Measurements from ENCODE around the gene HUNK. TPM values are rescaled to one million over a fixed set of nuclear protein-coding genes. Genes with fewer than 3 reads are reported as not detected.

Gene HUNK
- total RNA-seq, 2 experiments from 2014 or later, result 0.15 TPM; not detected in 1

DNA sequence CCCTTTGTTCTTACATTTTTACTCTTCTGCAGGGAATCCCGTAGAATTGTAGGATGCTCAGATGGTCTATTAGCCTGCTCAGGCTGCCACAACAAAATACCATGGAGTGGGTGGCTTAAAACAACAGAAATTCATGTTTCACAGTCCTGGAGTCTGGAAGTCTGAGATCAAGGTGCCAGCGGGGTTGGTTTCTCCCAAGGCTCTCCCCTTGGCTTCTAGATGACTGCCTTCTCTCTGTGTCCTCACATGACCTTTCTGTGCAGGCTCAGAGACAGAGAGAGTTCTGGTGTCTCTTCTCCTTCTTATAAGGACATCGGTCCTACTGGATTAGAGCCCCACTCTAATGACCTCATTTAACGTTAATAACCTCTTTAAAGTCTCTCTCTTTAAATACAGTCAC, 41.7 kb downstream of the HUNK start:
- ChIA-PET POLR2A (no interaction called here), CTCF (no interaction called here)

DNA sequence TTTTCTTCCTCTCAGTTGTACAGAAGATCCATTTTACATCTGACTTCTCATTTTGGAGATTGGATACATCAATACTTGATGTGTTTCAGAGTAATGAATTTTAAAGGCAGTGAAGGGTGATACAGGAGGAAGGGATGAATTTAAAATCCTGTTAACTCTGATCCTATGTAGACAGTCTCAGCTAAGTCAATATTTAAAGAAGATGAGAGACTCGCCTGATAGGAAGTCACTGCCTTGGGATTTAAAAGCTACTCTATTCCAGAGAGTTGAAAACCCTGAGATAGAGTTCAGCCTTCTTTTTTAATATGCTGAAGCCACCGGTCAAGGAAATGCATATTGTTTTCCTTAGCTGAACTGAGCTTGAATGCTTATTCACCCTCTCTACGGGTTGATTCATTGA, 42.7 kb downstream of the HUNK start:
- ChIA-PET CTCF (no interaction called here), POLR2A (no interaction called here)

DNA sequence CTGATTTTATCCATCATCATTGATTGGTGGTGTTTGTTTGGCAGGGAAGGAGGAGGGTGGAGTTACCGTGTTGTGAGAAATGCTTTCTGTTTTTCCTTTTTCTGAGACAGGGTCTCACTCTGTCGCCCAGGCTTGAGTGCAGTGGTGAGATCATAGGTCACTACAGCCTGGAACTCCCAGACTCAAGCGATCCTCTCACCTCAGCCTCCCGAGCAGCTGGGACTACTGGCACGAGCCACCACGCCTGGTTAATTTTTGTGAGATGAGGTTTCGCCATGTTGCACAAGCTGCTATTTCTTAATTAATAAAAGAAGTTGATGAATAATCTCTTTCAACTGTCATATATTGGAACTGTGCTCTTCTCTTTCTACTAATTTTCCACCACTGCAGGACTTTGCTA, 44.3 kb downstream of the HUNK start:
- ChIA-PET POLR2A (no interaction called here), CTCF (no interaction called here)

DNA sequence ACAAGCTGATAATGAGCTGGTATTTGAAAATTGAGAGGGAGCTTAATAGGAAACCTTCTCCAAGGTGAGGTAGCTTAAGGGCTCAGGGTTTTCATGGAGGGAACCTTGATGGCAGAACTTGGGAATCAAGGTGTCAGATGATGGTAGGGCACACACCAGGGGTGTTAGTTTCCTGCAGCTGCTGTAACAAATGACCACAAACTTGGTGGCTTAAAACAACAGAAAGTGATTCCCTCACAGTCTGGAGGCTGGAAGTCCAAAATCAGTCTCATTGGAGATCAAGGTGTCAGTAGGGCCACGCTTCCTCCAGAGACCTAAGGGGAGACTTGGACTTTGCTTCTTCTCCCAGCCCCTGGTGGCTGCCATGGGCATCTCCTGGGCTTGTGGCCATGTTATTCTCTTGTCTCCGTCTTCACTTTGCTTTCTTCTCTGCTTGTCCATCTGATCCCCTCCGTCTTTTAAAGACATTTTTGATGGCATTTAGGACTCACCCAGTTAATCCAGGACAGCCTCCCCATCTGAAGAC, 45.5 kb downstream of the HUNK start:
- POLR2A ChIA-PET, result no interaction called here

DNA sequence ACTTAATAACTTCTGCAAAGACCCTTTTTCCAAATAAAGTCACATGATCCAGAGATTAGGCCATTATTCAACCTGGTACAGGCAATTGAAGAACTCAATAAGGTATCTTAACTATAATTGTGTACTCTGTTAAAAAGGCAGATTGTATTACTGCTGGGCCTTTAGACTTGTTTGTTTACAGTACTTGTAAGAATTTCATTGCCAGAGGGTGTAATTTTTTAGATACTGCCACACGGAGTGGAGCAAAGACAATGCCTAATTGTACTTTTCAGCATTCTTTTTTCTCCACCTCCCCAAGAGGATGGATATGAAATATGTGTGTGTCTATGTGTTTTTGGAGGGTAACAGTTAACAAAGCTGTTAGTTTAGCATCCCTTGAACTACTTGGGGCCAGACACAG, 47.5 kb downstream of the HUNK start:
- ChIA-PET CTCF (no interaction called here), POLR2A (no interaction called here)

More for the DNA sequence above, 45.5 kb downstream of the HUNK start:
- CTCF ChIA-PET, result no interaction called here

DNA sequence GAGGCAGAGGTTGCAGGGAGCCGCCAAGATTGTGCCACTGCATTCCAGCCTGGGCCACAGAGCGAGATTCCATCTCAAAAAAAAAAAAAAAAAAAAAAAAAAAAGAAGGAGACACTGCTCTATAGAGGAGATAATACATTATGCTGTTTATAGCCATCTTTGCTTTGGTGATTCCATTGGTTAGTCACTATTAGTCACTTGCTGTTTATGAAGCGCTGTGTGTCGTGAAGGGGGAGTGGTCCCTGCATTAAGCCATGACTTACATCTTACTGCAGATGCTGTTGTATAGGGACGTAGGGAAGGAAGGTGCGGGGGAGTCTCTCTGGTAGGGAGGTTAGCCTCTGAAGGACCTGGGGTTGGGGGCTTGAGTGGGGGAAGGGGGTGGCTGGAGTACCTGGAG, 48.3 kb downstream of the HUNK start:
- ChIA-PET CTCF (no interaction called here), POLR2A (no interaction called here)

DNA sequence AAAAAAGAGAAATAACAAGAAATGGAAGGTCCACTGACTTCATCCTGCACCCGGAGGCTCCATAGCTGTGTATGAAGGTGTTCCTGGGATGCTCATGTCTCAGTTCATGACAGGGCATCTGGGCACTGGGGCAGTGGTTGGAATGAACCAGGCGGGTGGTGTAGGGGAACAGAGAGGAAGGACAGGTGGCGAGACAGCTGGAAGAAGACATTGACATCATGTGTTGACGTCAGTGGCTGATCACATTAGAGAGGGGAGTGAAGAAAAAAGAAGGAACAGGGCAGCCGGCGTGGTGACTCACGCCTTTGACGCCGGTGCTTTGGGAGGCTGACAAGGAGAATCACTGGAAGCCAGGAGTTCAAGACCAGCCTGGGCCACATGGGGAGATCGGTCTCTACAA, 50.1 kb downstream of the HUNK start:
- CTCF ChIA-PET, result no interaction called here
- POLR2A ChIA-PET, result no interaction called here

DNA sequence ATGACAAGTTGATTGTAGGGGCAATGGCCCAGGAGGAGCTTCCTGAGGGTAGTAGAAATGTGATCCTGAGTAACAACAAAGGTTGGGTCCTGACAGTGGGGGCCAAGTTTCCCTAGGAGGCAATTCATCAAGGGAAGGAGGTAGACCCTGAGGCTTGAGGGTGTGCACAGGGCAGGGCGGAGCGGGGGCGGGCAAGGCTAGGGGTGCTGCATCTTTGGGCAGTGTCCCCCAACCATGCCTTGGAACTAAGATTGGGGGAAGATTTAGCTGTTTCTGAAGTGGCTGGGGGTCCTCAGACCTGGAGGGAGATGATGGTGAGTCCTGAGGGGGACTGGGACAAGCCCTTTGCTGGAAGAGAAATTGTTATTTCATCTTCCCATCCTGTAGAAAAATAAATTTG, 50.9 kb downstream of the HUNK start:
- ChIA-PET POLR2A (no interaction called here), CTCF (no interaction called here)

DNA sequence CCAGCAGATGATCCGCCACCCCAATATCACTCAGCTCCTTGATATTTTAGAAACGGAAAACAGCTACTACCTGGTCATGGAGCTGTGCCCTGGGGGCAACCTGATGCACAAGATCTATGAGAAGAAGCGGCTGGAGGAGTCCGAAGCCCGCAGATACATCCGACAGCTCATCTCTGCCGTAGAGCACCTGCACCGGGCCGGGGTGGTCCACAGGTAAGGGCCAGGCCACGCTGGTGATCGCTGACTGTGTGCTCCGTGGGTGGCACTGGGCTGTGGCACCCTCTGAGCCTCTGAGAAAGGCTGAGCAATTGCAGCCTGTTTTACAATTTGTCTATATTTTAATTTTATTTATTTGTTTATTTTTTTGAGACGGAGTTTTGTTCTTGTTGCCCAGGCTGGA, 51.7 kb downstream of the HUNK start:
- ChIA-PET POLR2A (no interaction called here), CTCF (no interaction called here)

DNA sequence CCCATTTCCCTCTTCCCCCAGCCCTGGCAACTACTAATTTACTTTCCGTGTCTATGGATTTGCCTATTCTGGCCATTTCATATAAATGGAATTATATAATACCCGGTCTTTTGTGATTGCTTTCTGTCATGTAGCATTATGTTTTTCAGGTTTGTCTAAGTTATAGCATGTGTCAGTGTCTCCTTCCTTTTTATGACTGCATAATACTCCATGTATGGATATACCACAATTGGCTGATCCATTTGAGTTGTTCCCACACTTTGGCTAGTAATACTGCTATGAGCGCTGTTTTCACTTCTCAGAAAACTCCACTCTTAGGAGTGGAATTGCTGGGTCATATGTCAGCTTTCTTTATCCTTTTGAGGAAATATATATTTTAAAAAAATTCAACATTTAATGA, 53.7 kb downstream of the HUNK start:
- POLR2A ChIA-PET, result no interaction called here

DNA sequence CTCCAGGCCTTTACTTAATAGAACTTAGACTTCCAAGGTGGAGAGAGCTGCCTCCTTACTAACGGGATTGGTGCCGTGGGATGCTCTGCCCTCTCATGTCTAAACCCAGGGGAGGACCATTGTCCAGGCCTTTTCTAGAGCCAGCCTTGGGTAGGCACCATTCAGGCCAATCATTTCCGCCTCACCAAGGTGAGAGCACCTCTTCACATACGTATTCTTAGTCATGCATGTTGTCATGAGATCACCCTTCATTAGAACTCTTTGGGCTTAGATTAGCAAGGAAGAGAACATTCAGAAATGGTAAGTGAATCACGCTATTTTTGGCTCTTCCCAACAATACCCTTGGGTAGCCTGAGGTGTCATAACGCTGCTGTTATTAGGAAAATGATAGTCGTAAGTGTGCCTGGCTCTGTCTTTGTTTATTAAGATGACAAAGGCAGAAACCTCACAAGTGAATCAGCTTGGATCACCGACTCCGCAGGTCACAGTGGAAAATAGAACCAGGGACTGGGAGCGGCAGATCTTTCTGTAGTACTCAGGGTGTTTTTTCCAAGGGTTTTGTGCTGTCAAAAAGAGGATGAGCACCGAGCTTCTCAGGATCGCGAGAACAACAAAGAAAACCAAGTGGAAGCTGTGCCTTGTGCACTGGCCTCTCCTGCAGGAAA, 55.0 kb downstream of the HUNK start:
- ChIA-PET CTCF (no interaction called here), POLR2A (no interaction called here)

More for the DNA sequence above, 53.7 kb downstream of the HUNK start:
- CTCF ChIA-PET, result no interaction called here

DNA sequence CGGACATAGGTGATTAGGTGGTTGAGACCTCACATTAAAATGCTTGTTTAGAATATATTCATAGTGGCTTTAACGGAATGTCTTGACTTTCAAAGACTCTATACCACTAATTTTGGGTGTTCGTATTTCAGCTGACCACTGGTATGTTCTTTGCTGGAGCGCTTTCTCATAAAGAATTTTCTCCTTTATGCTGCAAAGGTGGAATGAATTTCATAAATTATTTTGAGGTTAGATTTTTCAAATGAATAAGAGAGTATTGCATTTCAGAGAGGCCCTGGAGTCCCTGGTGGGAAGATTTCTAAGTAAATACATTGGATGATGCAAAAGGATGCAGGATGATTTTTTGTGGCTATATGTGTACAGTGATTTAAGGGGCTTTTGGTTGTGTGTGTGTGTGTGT, 55.8 kb downstream of the HUNK start:
- CTCF ChIA-PET, result no interaction called here
- POLR2A ChIA-PET, result no interaction called here

DNA sequence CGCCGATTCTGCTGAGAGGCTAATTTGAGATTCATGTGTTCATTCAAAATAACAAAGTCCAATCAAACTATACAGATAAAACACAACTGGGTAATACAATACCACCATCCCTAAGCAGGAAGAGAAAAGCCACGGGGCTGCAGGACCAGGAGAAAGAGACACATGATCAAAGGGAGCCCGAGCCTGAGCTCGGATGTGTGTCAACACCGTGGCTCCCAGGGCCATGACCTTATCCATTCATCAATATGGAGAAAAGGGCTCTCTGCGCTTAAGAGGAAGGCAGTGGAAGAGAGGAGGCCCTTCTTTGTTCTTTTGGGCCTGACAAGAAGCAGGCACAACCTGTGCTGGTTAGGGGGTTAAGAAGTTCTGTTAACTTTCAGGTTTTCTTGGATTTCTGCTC, 56.7 kb downstream of the HUNK start:
- ChIA-PET POLR2A (no interaction called here), CTCF (no interaction called here)

DNA sequence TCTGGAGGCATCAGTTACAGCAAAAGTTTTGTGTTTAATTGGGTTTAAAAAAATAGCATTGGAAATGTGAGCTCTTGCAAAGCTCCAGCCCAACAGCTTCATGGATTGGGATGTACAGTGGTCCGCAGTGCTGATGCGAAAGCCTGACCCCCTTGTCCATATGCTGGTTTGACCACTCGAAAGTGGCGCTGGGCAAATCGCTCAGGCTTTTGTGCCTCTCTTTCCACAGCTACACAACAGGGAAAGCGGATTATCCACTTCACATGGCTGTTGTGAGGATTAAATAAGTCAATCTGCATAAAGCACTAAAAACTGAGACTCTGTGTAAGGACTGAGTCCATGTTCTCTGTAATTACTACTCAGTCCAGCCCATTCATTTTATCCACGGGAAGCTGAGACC, 57.2 kb downstream of the HUNK start:
- ChIA-PET POLR2A (no interaction called here), CTCF (no interaction called here)

DNA sequence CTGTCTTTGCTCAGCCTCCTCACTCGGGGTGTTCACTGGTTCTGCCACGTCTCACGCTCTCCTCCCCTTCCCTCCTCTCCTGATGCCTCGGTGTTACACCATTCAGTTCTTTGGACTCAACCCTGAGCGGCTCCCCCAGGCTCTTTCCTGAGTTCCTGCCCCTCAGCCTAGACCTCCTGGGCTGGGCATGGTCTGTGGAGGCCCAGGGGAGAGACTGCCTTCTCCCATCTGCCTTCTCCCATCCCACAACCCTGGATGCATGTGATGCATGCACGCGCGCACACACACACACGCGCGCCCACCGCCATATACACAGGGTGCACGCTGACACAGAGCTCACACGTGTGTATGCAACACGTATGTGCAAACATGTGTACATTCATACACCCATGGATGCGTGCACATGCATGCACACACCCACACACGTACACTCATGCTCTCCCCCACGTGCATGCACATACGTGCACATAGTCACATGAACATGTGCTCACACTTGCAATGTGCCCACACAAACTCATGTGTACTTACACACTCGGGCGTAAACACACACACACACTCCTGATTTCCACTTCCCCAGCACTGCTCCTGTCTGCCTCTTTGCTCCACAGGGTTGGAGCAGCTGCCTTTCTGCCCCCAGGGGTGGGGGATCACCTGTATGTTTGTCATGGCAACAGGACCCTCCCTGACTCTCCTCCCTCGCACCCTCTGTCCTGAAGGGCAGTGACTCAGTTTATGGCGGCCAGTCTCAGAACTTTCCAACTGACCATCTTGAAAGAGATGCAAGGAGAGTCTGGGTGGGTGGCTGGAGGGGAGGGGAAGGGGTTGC, 59.0 kb downstream of the HUNK start:
- ChIA-PET POLR2A (no interaction called here), CTCF (no interaction called here)

DNA sequence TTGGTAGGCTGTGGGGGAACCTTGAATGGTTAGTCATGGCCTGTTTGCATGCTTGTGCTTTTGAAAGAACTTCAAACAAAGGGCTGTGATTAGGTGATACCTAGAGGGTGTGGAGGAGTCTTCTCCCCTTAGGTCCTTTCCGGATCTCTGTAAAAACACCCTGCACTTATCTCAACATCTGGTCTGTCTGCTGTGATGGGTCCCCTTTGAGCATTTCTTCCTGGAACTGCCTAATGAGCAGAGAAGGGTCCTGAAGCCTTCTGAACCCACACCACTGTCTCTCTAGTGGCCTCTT, 59.6 kb downstream of the HUNK start:
- CTCF ChIA-PET, result no interaction called here
- POLR2A ChIA-PET, result no interaction called here

DNA sequence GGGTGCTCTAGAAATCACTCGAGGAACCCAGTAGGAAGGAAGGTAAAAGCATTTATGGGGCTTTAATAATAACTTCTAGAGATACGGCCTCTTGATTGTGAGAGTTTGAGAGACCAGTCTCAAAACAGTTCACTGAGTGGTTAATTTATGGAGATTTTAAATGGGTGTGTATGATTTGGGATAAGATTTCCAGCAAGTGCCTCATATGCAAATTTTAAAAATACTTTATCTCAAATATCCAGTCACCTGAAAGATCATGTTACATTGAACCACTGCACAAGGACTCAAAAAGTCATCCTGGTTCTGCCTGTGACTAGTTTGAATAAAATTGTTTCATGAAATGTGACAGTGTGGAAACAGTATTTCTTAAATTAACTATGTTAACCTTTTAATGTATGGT, 64.5 kb downstream of the HUNK start:
- ChIA-PET CTCF (no interaction called here), POLR2A (no interaction called here)

DNA sequence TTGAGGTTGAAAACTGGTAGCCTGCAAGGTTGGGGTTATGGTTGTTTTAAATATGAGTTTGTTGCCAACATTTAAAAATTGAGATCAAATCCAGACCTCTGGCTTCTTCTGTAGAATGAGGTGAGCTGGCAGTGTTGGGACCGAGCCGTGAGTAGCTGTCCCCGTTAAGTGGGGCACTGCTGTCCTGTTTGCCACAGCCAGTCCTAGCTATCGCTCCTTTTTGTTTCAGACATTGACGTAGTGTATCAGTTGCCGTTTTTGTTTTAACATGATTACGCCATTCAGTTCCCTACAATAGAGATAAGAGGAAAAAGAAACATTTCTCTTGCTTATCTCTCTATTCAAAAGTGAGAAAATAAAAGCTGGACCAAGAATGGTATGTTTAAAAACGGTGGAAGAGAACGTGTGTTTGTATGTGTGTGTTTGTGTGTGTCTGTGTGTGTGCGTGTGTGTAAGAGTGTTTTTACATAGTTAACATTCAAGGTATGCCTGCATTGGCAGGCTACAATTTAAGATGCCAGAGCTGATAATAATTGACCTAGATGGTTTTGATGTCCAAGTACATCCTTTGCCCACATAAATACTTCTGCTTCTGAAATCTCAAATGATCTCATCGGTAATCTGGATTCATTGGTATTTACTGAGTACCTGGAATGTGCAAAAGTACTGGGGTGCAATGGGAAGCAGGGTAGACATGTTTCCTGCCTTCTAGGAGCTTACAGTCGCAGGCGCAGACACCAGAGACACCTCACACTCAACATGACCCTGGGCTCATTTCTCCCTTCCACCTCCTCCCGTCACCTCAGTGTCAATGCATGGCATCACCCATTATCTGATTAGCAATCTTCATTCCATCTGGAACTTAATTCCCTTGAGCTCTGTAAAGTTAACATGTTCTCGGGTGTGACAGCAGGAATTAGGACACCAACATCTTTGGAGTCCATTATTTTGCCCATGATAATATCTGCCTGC, 65.8 kb downstream of the HUNK start:
- ChIA-PET POLR2A (no interaction called here), CTCF (interaction anchor here (0.7 kb wide), 1 partner anchor 144 kb away, joined by 4 read pairs; no protein-coding TSS in a partner anchor)

DNA sequence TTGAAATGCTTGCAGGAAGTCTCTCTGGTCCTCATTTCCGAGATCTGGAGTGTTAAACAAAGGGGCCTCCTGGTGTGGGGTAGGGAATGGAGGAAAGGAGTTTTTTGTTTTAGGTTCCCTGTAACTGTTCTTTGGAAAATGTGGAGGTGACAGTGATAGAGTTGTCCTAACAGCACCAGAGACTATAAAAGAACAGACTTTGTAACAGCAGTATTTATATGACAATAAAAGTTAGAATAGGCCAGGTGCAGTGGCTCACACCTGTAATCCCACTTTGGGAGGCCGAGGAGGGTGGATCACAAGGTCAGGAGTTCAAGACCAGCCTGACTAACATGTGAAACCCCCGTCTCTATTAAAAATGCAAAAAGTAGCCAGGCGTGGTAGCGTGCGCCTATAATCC, 68.9 kb downstream of the HUNK start:
- ChIA-PET CTCF (no interaction called here), POLR2A (no interaction called here)

DNA sequence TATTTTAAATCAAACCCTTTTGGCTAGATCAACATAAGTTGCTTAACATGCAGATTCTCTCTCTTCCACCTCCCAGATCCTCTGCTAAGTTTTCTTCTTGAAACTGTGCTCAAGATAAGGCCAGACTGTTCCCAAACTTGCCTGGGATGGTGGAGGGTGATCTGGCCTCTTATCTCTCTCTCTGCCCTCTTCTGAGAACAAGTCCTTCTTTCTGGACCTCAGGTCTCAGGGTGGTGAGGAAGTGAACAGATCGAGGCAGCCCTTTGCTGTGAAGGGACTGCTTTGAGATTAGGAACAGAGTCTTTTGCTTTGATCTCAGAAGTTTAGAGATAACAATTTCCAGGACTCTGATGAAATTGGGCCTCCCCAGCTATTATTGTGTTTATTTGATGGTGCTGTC, 70.7 kb downstream of the HUNK start:
- POLR2A ChIA-PET, result no interaction called here
- CTCF ChIA-PET, result no interaction called here

DNA sequence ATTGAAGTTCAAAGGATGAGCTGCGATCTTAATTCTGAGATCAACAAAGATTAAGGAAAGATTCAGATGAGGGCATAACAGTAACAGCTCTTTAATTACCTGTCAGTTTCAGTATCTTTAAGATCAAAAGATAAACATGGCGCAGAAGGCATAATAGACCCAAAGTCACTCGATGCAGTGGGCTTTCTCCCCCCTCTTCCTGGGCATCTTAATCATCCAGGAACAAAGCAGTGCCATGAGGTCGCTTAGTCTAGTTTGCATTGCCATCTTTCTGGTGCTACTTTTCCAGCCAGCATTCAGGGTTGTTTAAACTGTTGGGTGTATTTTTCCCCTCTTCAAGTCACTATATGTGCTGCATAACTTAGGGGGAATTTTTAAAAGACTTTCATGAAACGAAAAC, 72.3 kb downstream of the HUNK start:
- POLR2A ChIA-PET, result no interaction called here
- CTCF ChIA-PET, result no interaction called here
